Endodermal cell (in vitro differentiated cells): ENCODE measurements around the gene IFI27. TPM values are rescaled to one million over a fixed set of nuclear protein-coding genes. Genes with fewer than 3 reads are reported as not detected.

Experiments
- DNase-seq: peaks from one replicate; pipeline ENCODE4 v3.0.0-alpha.2; 2017
- H3K27ac ChIP-seq: 2 replicates; pipeline ENCODE4 v1.5.1; 2013; ENCODE audit warnings: mild to moderate bottlenecking, low read depth, low read length, moderate library complexity
- H3K27me3 ChIP-seq: 2 replicates; pipeline ENCODE4 v1.6.1; 2013; ENCODE audit warnings: mild to moderate bottlenecking, low read length, moderate library complexity; ENCODE audit not compliant: insufficient read depth, control insufficient read depth, poor library complexity, severe bottlenecking
- H3K36me3 ChIP-seq: 2 replicates; pipeline ENCODE4 v1.7.0; 2013; ENCODE audit warnings: mild to moderate bottlenecking, low read length, moderate library complexity; ENCODE audit not compliant: control insufficient read depth, insufficient read depth
- H3K4me1 ChIP-seq: one replicate; pipeline ENCODE4 v1.7.0; 2013; ENCODE audit warnings: low read length; ENCODE audit not compliant: control insufficient read depth, insufficient read depth
- H3K4me3 ChIP-seq: 2 replicates; pipeline ENCODE4 v1.5.1; 2013; ENCODE audit warnings: mild to moderate bottlenecking, low read length, moderate library complexity
- H3K9ac ChIP-seq: 2 replicates; pipeline ENCODE4 v1.6.1; 2013; ENCODE audit warnings: mild to moderate bottlenecking, low read length, moderate library complexity; ENCODE audit not compliant: poor library complexity, severe bottlenecking; ENCODE audit errors: extremely low read depth
- H3K9me3 ChIP-seq: 2 replicates; pipeline ENCODE4 v1.6.1; 2013; ENCODE audit warnings: mild to moderate bottlenecking, low read length, moderate library complexity; ENCODE audit not compliant: control insufficient read depth
- H3K27ac Mint-ChIP-seq: 2 replicates; pipeline ENCODE4 v1.8.0; 2020; ENCODE audit warnings: mixed read lengths
- H3K27me3 Mint-ChIP-seq: 2 replicates; pipeline ENCODE4 v1.8.0; 2021; ENCODE audit warnings: mild to moderate bottlenecking, mixed read lengths; ENCODE audit not compliant: insufficient read depth
- H3K36me3 Mint-ChIP-seq: 2 replicates; pipeline ENCODE4 v1.8.0; 2020; ENCODE audit warnings: low read depth, mixed read lengths
- H3K4me1 Mint-ChIP-seq: 2 replicates; pipeline ENCODE4 v1.8.0; 2020; ENCODE audit warnings: mixed read lengths
- H3K4me3 Mint-ChIP-seq: 2 replicates; pipeline ENCODE4 v1.8.0; 2020; ENCODE audit warnings: mild to moderate bottlenecking, moderate library complexity, mixed read lengths
- H3K9me3 Mint-ChIP-seq: 2 replicates; pipeline ENCODE4 v1.8.0; 2020; ENCODE audit warnings: mild to moderate bottlenecking, mixed read lengths
- WGBS, 2 experiments: methylation state at CpG; one replicate each; pipeline versions ENCODE4 v1.1.5 to v1.1.7; 2013; ENCODE audit warnings: missing lambda C conversion rate in 2 of 2, mixed read lengths in 1 of 2; ENCODE audit not compliant: insufficient coverage in 1 of 2, insufficient read length in 1 of 2; 5-methylcytosine and 5-hydroxymethylcytosine counted together
- total RNA-seq, 2 donors: library from RNA; stranded (reverse); fragmentation: NEBNext Ultra II Directional in 1 of 2; extraction: Animal tissue kit (Norgen Biotek cat#: 25700) in 1 of 2; gene quantifications; 2 replicates in 1 of 2; 3 replicates in 1 of 2; pipeline ENCODE4 v1.2.1, GENCODE V29; 2021
- TF ChIP-seq, protein P1 (sequence below): fragments of 200-600 bp; sonication (generic); conservative IDR thresholded peaks from 2 replicates; pipeline ENCODE4 v1.5.0; 2021; ENCODE audit warnings: antibody characterized with exemption, mild to moderate bottlenecking

The IFI27 gene
- total RNA-seq, 2 donors from 2014 or later: 1.9 to 9.0 TPM

DNA sequence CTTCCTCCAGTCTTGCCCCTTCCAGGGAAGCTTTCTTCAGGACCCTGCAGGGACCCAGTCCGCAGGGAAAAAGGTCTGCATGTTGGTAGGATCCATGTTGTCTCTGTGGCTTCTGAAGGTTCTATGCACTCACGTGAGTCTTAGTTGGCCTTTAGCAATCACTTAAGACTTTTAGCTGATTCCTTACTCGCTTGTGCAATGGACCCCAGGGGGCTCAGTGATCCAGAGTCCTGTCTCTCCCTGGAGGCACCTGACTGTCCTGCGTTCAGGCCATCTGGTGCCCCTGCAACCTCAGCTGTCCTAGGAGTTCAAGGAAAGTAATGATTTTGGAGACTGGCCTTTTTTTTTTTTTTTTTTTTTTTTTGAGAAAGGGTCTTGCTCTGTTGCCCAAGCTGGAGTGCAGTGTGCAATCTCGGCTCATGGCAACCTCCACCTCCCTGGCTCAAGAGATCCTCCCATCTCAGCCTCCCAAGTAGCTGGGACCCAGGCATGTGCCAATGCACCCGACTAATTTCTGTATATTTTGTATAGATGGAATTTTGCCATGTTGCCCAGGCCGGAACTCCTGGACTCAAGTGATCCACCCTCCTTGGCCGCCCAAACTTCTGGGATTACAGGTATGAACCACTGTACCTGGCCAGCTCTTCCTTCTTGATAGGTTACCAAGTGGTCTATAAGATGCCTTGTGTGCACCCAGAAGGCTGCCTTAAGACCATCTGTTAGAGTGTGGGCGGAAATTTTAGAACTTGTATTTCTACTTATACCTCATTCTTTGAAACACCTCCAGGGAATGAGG lies 14.2 kb downstream of the IFI27 start:
- WGBS, 2 experiments: 93 to 97% methylated on average over 5 to 8 of the region's 9 CpGs
- Mint-ChIP-seq H3K4me3 (no peak overlapping the region), H3K27me3 (peaks cover 20% of the 10 kb centered on the region), H3K27ac (no peak overlapping the region), H3K4me1 (no peaks in the 10 kb centered on the region), H3K9me3 (peaks cover 4% of the 10 kb centered on the region), H3K36me3 (no peaks in the 10 kb centered on the region)
- TF ChIP-seq, protein P1, sequence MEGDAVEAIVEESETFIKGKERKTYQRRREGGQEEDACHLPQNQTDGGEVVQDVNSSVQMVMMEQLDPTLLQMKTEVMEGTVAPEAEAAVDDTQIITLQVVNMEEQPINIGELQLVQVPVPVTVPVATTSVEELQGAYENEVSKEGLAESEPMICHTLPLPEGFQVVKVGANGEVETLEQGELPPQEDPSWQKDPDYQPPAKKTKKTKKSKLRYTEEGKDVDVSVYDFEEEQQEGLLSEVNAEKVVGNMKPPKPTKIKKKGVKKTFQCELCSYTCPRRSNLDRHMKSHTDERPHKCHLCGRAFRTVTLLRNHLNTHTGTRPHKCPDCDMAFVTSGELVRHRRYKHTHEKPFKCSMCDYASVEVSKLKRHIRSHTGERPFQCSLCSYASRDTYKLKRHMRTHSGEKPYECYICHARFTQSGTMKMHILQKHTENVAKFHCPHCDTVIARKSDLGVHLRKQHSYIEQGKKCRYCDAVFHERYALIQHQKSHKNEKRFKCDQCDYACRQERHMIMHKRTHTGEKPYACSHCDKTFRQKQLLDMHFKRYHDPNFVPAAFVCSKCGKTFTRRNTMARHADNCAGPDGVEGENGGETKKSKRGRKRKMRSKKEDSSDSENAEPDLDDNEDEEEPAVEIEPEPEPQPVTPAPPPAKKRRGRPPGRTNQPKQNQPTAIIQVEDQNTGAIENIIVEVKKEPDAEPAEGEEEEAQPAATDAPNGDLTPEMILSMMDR: no peak
- no peak overlapping the region for H3K27ac ChIP-seq
- H3K9ac ChIP-seq: no peak overlapping the region
- DNase-seq: peak; percentile 20
- no peaks in the 10 kb centered on the region for H3K36me3 ChIP-seq
- H3K4me1 ChIP-seq: no peaks in the 10 kb centered on the region
- no peaks in the 10 kb centered on the region for H3K9me3 ChIP-seq
- H3K4me3 ChIP-seq: no peak overlapping the region
- no peaks in the 10 kb centered on the region for H3K27me3 ChIP-seq

DNA sequence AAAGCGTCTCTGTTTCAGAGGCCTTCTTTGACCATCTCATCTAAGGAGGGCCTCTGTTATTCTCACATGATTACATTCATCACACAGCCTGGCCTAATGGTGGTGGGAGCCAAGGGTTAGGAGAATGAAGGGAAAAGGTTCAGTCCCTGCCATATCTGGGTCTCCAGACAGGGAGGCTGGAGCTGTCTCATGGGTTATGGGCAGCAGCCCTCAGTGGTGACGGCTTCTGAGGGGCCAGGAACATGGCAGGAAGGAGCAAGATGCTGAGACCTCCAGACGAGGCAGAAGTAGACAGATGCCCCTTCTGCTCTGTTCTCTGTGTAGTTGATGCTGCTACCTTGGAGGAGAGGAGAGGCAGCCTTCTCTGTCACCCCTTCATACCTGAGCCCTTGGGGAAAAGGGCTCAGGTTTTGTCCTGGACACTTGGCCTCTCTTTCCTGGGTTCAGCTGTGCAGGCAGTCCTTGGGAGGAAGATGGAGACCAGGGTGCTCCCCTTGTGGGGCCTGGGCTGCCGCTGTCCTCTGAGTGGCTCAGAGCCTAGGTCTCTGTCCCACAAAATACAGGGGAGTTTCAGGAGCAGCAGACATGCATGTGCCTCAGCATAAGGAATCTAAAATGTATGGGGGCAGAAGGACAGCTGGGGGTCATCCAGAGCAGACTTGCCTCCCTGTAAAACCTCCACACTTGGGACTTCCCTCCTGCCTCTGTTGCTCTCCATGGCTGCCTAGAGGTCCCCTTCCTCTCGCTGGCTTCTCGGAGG lies 15.3 kb downstream of the IFI27 start:
- H3K27ac ChIP-seq: no peak overlapping the region
- no peaks in the 10 kb centered on the region for H3K27me3 ChIP-seq
- peak; percentile 19 for DNase-seq
- TF ChIP-seq, protein P1: no peak
- H3K9me3 Mint-ChIP-seq: no peaks in the 10 kb centered on the region
- WGBS, 2 experiments: 90 to 100% methylated on average over 3 to 6 of the region's 6 CpGs
- H3K27ac Mint-ChIP-seq: no peak overlapping the region
- H3K4me3 Mint-ChIP-seq: no peak overlapping the region
- H3K4me1 Mint-ChIP-seq: peaks cover 5% of the 10 kb centered on the region
- no peak overlapping the region for H3K9ac ChIP-seq
- no peaks in the 10 kb centered on the region for H3K9me3 ChIP-seq
- no peaks in the 10 kb centered on the region for H3K36me3 ChIP-seq
- no peak overlapping the region for H3K4me3 ChIP-seq
- peaks cover 17% of the 10 kb centered on the region for H3K27me3 Mint-ChIP-seq
- no peaks in the 10 kb centered on the region for H3K4me1 ChIP-seq
- H3K36me3 Mint-ChIP-seq: no peaks in the 10 kb centered on the region

DNA sequence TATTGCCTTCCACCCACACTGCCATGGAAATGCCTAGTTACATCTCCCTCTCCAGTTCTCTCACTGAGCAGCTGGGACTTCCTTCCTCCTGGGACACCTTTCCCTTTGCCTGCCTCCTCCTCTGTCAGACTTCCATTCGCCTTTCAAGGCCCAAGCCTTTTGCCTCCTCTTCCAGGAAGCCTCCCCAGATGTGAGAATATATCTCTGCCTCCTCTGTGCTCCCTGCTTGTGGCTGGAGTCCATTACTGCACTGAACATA lies 15.8 kb downstream of the IFI27 start:
- peaks cover 5% of the 10 kb centered on the region for H3K4me1 Mint-ChIP-seq
- WGBS, 2 experiments: 71 to 85% methylated on average over 1 of the region's 1 CpG
- no peak overlapping the region for H3K9ac ChIP-seq

More for the DNA sequence above, 15.8 kb downstream of the IFI27 start:
- no peaks in the 10 kb centered on the region for H3K9me3 Mint-ChIP-seq
- H3K27ac Mint-ChIP-seq: no peak overlapping the region
- no peaks in the 10 kb centered on the region for H3K36me3 Mint-ChIP-seq
- H3K9me3 ChIP-seq: no peaks in the 10 kb centered on the region
- TF ChIP-seq, protein P1: no peak
- H3K36me3 ChIP-seq: no peaks in the 10 kb centered on the region
- H3K27ac ChIP-seq: no peak overlapping the region
- peak; percentile 16 for DNase-seq
- no peaks in the 10 kb centered on the region for H3K27me3 ChIP-seq
- peaks cover 15% of the 10 kb centered on the region for H3K27me3 Mint-ChIP-seq
- no peak overlapping the region for H3K4me3 ChIP-seq
- H3K4me3 Mint-ChIP-seq: no peak overlapping the region
- no peaks in the 10 kb centered on the region for H3K4me1 ChIP-seq
